PC-9 (cell line): Measurements from ENCODE around the gene MYO1H.

Experiments
- CTCF ChIP-seq: fragments of 200-600 bp; sonication (generic); conservative IDR thresholded peaks from 2 replicates; pipeline ENCODE4 v1.6.1; 2017; ENCODE audit warnings: mixed run types, antibody characterized with exemption, mild to moderate bottlenecking, moderate library complexity
- EZH2 ChIP-seq: fragments of 200-600 bp; sonication (generic); IDR thresholded peaks from 2 replicates; pipeline ENCODE4 v1.8.0; 2017; ENCODE audit warnings: antibody characterized with exemption, low read depth

- TF ChIP-seq CTCF (peak; percentile 45), EZH2 (no peak)
These were observed 85.9 kb downstream of the MYO1H start for GRCh38 chr12:109433618-109434017.
